Measurements from ENCODE around the gene NOL4L. TPM values are rescaled to one million over a fixed set of nuclear protein-coding genes. Genes with fewer than 3 reads are reported as not detected.

The NOL4L gene
- polyA plus RNA-seq, 1 donor (not counting 4 experiments of a cell fraction or from before 2014, with no cell fraction given): 1.0 TPM

DNA sequence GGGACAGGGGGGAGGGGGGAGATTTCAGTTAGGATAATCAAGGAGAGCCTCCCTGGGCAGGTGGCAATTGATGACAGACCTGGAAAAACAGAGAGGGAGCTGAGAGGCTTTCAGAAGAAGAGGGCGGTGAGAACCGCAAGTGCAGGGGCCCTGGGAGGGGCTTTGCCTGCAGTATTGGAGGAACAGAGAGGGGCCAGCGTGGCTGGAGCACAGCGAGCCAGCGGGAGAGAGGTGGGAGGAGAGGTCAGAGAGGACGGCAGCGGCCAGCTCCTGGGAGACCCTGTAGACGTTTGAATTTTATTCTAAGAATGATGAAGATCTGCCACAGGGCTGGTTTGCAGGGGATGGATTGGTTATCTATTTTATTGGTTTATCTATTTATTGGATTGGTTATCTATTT is 34.5 kb upstream of the NOL4L start:
- dilution Hi-C loops (cut with MboI; ENCODE audit: extremely low pct_ligation_motif_present, low sequenced_read_pairs): no loop called here
- no peaks in the 10 kb centered on the region for H4K20me1 ChIP-seq (ENCODE audit: control insufficient read depth, extremely low read depth, insufficient read depth, low read length)
- no peak overlapping the region for H3K4me2 ChIP-seq (ENCODE audit: control insufficient read depth, extremely low read depth, insufficient read depth, low read depth, low read length)
- no peak overlapping the region for H2AFZ ChIP-seq (ENCODE audit: control insufficient read depth, low read length)
- no peaks in the 10 kb centered on the region for H3K79me2 ChIP-seq (ENCODE audit: control insufficient read depth, insufficient read depth, low read length)
- H3K27ac ChIP-seq (ENCODE audit: control insufficient read depth, insufficient read depth, low read length): no peak overlapping the region
- FAIRE-seq: no peak
- H3K27me3 ChIP-seq (ENCODE audit: control insufficient read depth, extremely low read depth, insufficient read depth, low read length): peaks cover 2% of the 10 kb centered on the region
- H3K9ac ChIP-seq (ENCODE audit: control insufficient read depth, extremely low read depth, insufficient read depth, low read length): no peak overlapping the region
- no peak for TF ChIP-seq EZH2 (IDR thresholded peaks at IDR 0.05; ENCODE audit: low read length)
- TF ChIP-seq, protein P1, sequence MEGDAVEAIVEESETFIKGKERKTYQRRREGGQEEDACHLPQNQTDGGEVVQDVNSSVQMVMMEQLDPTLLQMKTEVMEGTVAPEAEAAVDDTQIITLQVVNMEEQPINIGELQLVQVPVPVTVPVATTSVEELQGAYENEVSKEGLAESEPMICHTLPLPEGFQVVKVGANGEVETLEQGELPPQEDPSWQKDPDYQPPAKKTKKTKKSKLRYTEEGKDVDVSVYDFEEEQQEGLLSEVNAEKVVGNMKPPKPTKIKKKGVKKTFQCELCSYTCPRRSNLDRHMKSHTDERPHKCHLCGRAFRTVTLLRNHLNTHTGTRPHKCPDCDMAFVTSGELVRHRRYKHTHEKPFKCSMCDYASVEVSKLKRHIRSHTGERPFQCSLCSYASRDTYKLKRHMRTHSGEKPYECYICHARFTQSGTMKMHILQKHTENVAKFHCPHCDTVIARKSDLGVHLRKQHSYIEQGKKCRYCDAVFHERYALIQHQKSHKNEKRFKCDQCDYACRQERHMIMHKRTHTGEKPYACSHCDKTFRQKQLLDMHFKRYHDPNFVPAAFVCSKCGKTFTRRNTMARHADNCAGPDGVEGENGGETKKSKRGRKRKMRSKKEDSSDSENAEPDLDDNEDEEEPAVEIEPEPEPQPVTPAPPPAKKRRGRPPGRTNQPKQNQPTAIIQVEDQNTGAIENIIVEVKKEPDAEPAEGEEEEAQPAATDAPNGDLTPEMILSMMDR (optimal IDR thresholded peaks at IDR 0.05 in 1 of 3, IDR thresholded peaks at IDR 0.05 in 1 of 3, conservative IDR thresholded peaks at IDR 0.05 in 1 of 3; ENCODE audit: extremely low read depth in 1 of 3, insufficient read depth in 2 of 3, low read length in 3 of 3): no peak
- H3K4me1 ChIP-seq (ENCODE audit: control insufficient read depth, extremely low read depth, insufficient read depth, low read length): no peaks in the 10 kb centered on the region
- no peaks in the 10 kb centered on the region for H3K36me3 ChIP-seq (ENCODE audit: control insufficient read depth in 2 of 2, extremely low read depth in 1 of 2, insufficient read depth in 2 of 2, low read length in 2 of 2)
- no peak for DNase-seq (ENCODE audit: low read depth, low spot score)
- H3K9me1 ChIP-seq (ENCODE audit: control insufficient read depth, extremely low read depth, insufficient read depth, low read length): no peaks in the 10 kb centered on the region
- H3K4me3 ChIP-seq (ENCODE audit: control insufficient read depth in 2 of 3, extremely low read depth in 1 of 3, insufficient read depth in 2 of 3, low read depth in 1 of 3, low read length in 3 of 3): no peak overlapping the region
- H3K9me3 ChIP-seq (ENCODE audit: control insufficient read depth, low read depth, low read length): no peaks in the 10 kb centered on the region

DNA sequence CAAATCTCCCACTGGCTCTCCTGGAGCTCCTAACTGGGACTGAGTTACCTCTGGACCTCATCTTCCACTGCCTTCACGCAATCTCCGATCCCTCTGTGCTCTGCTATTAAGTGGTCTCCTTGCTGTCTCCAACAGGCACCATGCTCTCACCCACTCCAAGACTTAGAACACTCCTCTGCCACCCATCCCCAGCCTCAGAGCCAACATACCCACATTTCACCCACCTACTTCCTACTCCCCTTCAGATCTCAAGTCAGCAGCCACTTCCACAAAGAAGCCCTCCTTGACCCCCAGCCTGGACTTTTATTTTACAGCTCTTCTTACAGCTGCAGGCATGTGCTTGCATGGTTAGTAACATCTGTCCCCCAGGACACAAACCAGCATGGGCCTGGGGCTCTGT is 29.6 kb upstream of the NOL4L start:
- DNase-seq (ENCODE audit: low read depth, low spot score): no peak
- dilution Hi-C loops (cut with MboI; ENCODE audit: extremely low pct_ligation_motif_present, low sequenced_read_pairs): no loop called here
- H3K9me3 ChIP-seq (ENCODE audit: control insufficient read depth, low read depth, low read length): no peaks in the 10 kb centered on the region
- H3K9ac ChIP-seq (ENCODE audit: control insufficient read depth, extremely low read depth, insufficient read depth, low read length): no peak overlapping the region
- no peak overlapping the region for H3K27ac ChIP-seq (ENCODE audit: control insufficient read depth, insufficient read depth, low read length)
- H3K4me3 ChIP-seq (ENCODE audit: control insufficient read depth in 2 of 3, extremely low read depth in 1 of 3, insufficient read depth in 2 of 3, low read depth in 1 of 3, low read length in 3 of 3): no peak overlapping the region
- H4K20me1 ChIP-seq (ENCODE audit: control insufficient read depth, extremely low read depth, insufficient read depth, low read length): no peaks in the 10 kb centered on the region
- FAIRE-seq: no peak
- TF ChIP-seq, protein P1 (optimal IDR thresholded peaks at IDR 0.05 in 1 of 3, IDR thresholded peaks at IDR 0.05 in 1 of 3, conservative IDR thresholded peaks at IDR 0.05 in 1 of 3; ENCODE audit: extremely low read depth in 1 of 3, insufficient read depth in 2 of 3, low read length in 3 of 3): no peak
- no peak for TF ChIP-seq EZH2 (IDR thresholded peaks at IDR 0.05; ENCODE audit: low read length)
- no peaks in the 10 kb centered on the region for H3K4me1 ChIP-seq (ENCODE audit: control insufficient read depth, extremely low read depth, insufficient read depth, low read length)
- no peak overlapping the region for H2AFZ ChIP-seq (ENCODE audit: control insufficient read depth, low read length)
- H3K36me3 ChIP-seq (ENCODE audit: control insufficient read depth in 2 of 2, extremely low read depth in 1 of 2, insufficient read depth in 2 of 2, low read length in 2 of 2): no peaks in the 10 kb centered on the region
- no peaks in the 10 kb centered on the region for H3K9me1 ChIP-seq (ENCODE audit: control insufficient read depth, extremely low read depth, insufficient read depth, low read length)
- no peak overlapping the region for H3K4me2 ChIP-seq (ENCODE audit: control insufficient read depth, extremely low read depth, insufficient read depth, low read depth, low read length)
- peaks cover 12% of the 10 kb centered on the region for H3K27me3 ChIP-seq (ENCODE audit: control insufficient read depth, extremely low read depth, insufficient read depth, low read length)
- H3K79me2 ChIP-seq (ENCODE audit: control insufficient read depth, insufficient read depth, low read length): no peaks in the 10 kb centered on the region

All from keratinocyte (primary cell).